ENCODE data around the gene TSEN54.

Gene TSEN54

GRCh38 chr17:75563063-75563758 is 46.9 kb downstream of the TSEN54 start:
- no peaks in the 10 kb centered on the region for H3K79me2 ChIP-seq (ENCODE audit: low read length)
- 0 out of 2 replicates have a peak, but pooled peaks cover 8% of the 10 kb centered on the region for H3K4me1 ChIP-seq (ENCODE audit: low read length)
- H3K4me3 ChIP-seq (ENCODE audit: low read length): no peak overlapping the region
- no peak overlapping the region for H3K4me2 ChIP-seq (ENCODE audit: low read depth, low read length)
- H4K20me1 ChIP-seq (ENCODE audit: insufficient read depth, low read length): no peaks in the 10 kb centered on the region
- TF ChIP-seq EZH2phosphoT487 (IDR thresholded peaks at IDR 0.05; ENCODE audit: low read length) (no peak), CTCF (IDR thresholded peaks at IDR 0.05; ENCODE audit: low read length) (no peak), EZH2 (optimal IDR thresholded peaks at IDR 0.05; ENCODE audit: low read depth, low read length) (no peak)
- H3F3A ChIP-seq (ENCODE audit: insufficient read depth, low read length): 0 out of 2 replicates have a peak, but pooled peaks cover 2% of the 10 kb centered on the region
- no peaks in the 10 kb centered on the region for H3K36me3 ChIP-seq (replicated peaks; ENCODE audit: insufficient read depth, low read length)
- DNase-seq: no peak
- H3K27ac ChIP-seq (ENCODE audit: low read length): no peak overlapping the region
- H3K9ac ChIP-seq (ENCODE audit: low read length): no peak overlapping the region
- no peaks in the 10 kb centered on the region for H3K27me3 ChIP-seq (replicated peaks; ENCODE audit: insufficient read depth, low read length)
- no peak overlapping the region for H2AFZ ChIP-seq (ENCODE audit: low read length)
- H3K9me2 ChIP-seq (replicated peaks; ENCODE audit: insufficient read depth, low read length): no peaks in the 10 kb centered on the region
- H3K9me3 ChIP-seq (replicated peaks; ENCODE audit: insufficient read depth, low read length): no peaks in the 10 kb centered on the region

- no peak overlapping the region for H3K4me2 ChIP-seq (ENCODE audit: low read depth, low read length)
- H3K36me3 ChIP-seq (replicated peaks; ENCODE audit: insufficient read depth, low read length): no peaks in the 10 kb centered on the region
- no peak for DNase-seq
- 0 out of 2 replicates have a peak, but pooled peaks cover 8% of the 10 kb centered on the region for H3K4me1 ChIP-seq (ENCODE audit: low read length)
- no peaks in the 10 kb centered on the region for H3K27me3 ChIP-seq (replicated peaks; ENCODE audit: insufficient read depth, low read length)
- no peak for TF ChIP-seq EZH2 (optimal IDR thresholded peaks at IDR 0.05; ENCODE audit: low read depth, low read length)
- no peak for TF ChIP-seq CTCF (IDR thresholded peaks at IDR 0.05; ENCODE audit: low read length)
- no peak for TF ChIP-seq EZH2phosphoT487 (IDR thresholded peaks at IDR 0.05; ENCODE audit: low read length)
- no peak overlapping the region for H3K9ac ChIP-seq (ENCODE audit: low read length)
- H3K4me3 ChIP-seq (ENCODE audit: low read length): no peak overlapping the region
- no peaks in the 10 kb centered on the region for H3K79me2 ChIP-seq (ENCODE audit: low read length)
- no peak overlapping the region for H3K27ac ChIP-seq (ENCODE audit: low read length)
- no peak overlapping the region for H2AFZ ChIP-seq (ENCODE audit: low read length)
- 0 out of 2 replicates have a peak, but pooled peaks cover 2% of the 10 kb centered on the region for H3F3A ChIP-seq (ENCODE audit: insufficient read depth, low read length)
- no peaks in the 10 kb centered on the region for H3K9me2 ChIP-seq (replicated peaks; ENCODE audit: insufficient read depth, low read length)
- no peaks in the 10 kb centered on the region for H4K20me1 ChIP-seq (ENCODE audit: insufficient read depth, low read length)
- no peaks in the 10 kb centered on the region for H3K9me3 ChIP-seq (replicated peaks; ENCODE audit: insufficient read depth, low read length)
These were observed 47.9 kb downstream of the TSEN54 start for GRCh38 chr17:75564195-75564594.

GRCh38 chr17:75565066-75565465 is 48.7 kb downstream of the TSEN54 start:
- no peaks in the 10 kb centered on the region for H3K9me3 ChIP-seq (replicated peaks; ENCODE audit: insufficient read depth, low read length)
- DNase-seq: peak; percentile 36
- no peak overlapping the region for H3K27ac ChIP-seq (ENCODE audit: low read length)
- no peak overlapping the region for H3K4me3 ChIP-seq (ENCODE audit: low read length)
- no peak overlapping the region for H3K4me2 ChIP-seq (ENCODE audit: low read depth, low read length)
- 0 out of 2 replicates have a peak, but pooled peaks cover 8% of the 10 kb centered on the region for H3K4me1 ChIP-seq (ENCODE audit: low read length)
- 0 out of 2 replicates have a peak, but pooled peaks cover 2% of the 10 kb centered on the region for H3F3A ChIP-seq (ENCODE audit: insufficient read depth, low read length)
- no peaks in the 10 kb centered on the region for H3K9me2 ChIP-seq (replicated peaks; ENCODE audit: insufficient read depth, low read length)
- no peaks in the 10 kb centered on the region for H3K36me3 ChIP-seq (replicated peaks; ENCODE audit: insufficient read depth, low read length)
- TF ChIP-seq EZH2 (optimal IDR thresholded peaks at IDR 0.05; ENCODE audit: low read depth, low read length): no peak
- TF ChIP-seq EZH2phosphoT487 (IDR thresholded peaks at IDR 0.05; ENCODE audit: low read length): no peak
- no peak for TF ChIP-seq CTCF (IDR thresholded peaks at IDR 0.05; ENCODE audit: low read length)
- no peaks in the 10 kb centered on the region for H3K27me3 ChIP-seq (replicated peaks; ENCODE audit: insufficient read depth, low read length)
- H3K79me2 ChIP-seq (ENCODE audit: low read length): no peaks in the 10 kb centered on the region
- no peaks in the 10 kb centered on the region for H4K20me1 ChIP-seq (ENCODE audit: insufficient read depth, low read length)
- H3K9ac ChIP-seq (ENCODE audit: low read length): no peak overlapping the region
- no peak overlapping the region for H2AFZ ChIP-seq (ENCODE audit: low read length)

Measured in MM.1S (cell line).